GM12865 (cell line): ENCODE data around the gene ORM2.

Experiments used
- DNase-seq: peaks from one replicate; pipeline ENCODE4 v3.0.0; 2010; ENCODE audit warnings: low read depth
- H3K4me3 ChIP-seq: 2 replicates; pipeline ENCODE4 v1.5.1; 2011; ENCODE audit warnings: mild to moderate bottlenecking, low read depth, low read length, control low read depth
- TF ChIP-seq, protein P1 (sequence below): IDR thresholded peaks from 2 replicates; pipeline ENCODE4 v1.5.1; 2011; ENCODE audit warnings: low read length, control low read depth, low read depth, inconsistent platforms; ENCODE audit not compliant: insufficient read depth; ENCODE audit errors: missing control alignments

ORM2 gene

DNA sequence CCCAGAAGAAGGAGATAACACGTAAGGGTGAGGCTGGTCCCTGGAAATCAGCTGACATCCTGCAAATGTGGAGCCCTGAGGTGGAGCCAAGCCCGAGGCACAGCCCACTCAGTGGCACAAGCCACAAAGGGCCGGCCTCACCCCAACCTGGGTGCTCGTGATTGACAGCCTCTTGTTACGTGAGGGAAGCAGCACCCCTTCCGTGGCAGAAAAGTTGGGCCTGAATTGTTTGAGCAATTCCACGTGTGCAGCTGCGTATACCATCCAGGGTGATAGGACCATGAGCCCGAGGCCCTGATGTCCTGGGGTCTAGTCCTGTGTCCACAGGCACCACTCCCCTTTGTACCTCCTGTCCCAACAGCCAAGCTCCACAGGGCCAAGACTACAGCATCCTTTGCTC, 4.8 kb downstream of the ORM2 start:
- H3K4me3 ChIP-seq = no peak overlapping the region
- no peak for DNase-seq
- TF ChIP-seq, protein P1, sequence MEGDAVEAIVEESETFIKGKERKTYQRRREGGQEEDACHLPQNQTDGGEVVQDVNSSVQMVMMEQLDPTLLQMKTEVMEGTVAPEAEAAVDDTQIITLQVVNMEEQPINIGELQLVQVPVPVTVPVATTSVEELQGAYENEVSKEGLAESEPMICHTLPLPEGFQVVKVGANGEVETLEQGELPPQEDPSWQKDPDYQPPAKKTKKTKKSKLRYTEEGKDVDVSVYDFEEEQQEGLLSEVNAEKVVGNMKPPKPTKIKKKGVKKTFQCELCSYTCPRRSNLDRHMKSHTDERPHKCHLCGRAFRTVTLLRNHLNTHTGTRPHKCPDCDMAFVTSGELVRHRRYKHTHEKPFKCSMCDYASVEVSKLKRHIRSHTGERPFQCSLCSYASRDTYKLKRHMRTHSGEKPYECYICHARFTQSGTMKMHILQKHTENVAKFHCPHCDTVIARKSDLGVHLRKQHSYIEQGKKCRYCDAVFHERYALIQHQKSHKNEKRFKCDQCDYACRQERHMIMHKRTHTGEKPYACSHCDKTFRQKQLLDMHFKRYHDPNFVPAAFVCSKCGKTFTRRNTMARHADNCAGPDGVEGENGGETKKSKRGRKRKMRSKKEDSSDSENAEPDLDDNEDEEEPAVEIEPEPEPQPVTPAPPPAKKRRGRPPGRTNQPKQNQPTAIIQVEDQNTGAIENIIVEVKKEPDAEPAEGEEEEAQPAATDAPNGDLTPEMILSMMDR = no peak

DNA sequence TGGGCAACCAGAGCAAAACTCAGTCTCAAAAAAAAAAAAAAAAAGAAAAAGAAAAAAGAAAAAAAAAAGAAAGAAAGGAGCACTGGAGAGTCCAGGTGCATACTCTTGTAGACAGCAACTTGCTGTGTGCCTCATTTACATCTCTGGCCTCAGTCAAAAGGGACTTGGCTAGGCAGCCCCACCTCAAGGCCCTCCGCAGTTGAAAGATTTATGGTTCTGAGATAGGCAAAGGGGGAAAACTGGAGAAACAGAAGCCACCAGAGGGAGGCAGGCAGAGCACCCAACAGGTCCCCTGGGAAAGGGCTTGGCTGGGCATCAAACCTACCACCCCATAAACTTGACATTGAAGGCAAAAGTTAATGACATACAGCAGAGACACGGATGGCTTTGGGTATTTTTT, 6.1 kb downstream of the ORM2 start:
- no peak for DNase-seq

DNA sequence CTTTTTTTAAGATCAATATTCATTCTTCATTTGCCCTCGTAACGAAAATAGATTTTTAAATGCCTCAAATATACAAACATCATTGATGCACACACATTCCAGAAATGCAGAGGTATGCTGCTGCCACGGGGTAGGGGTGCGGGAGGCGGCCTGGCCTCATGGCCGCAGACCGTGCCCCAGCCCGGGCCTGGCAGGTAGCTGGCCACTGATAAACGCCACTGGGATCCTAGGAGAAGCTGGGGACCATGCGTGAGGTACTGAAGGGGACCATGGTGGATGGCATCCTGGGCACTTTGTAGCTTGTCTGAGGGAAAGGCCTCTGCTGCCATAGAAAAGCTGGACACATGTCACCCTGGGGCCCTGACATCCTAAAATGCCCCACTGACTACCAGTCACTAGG, 6.5 kb downstream of the ORM2 start:
- DNase-seq = no peak
- TF ChIP-seq, protein P1 = no peak
- H3K4me3 ChIP-seq = no peak overlapping the region

More for the DNA sequence above, 6.1 kb downstream of the ORM2 start:
- TF ChIP-seq, protein P1 = no peak
- no peak overlapping the region for H3K4me3 ChIP-seq

DNA sequence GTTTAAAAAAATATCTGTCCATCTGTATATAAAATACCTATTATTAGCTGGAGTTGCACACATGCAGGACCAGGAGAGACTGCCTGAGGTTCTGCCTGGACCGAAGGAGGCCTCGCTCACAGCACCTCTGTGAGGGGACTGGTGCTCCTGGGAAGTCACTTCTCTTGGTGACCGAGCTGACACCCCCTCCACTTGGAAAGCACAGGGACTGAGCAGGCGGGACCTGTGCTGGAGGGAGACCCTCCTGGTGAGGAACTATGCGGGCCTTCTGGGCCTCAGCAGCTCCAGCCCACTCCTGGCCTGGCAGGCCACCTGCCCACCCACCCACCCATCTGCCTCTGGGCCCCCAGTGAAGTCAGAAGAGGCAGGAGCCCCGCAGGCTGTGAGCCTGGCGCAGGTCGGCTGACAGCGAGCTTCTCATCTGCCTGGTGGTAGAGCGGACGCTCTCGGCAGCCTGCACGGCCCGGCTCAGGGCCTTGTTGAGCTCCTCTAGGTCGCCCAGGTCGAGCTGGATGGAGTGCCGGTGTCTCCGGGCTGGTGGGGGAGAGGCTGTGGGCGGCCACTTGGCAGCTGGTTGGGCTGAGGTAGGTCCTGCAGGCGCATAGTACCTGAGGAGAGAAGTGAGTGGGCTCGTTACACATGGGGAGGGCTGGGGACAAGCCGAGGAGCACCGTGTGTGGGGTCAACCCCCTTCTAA, 7.2 kb downstream of the ORM2 start:
- TF ChIP-seq, protein P1 = no peak
- H3K4me3 ChIP-seq = no peak overlapping the region
- no peak for DNase-seq

DNA sequence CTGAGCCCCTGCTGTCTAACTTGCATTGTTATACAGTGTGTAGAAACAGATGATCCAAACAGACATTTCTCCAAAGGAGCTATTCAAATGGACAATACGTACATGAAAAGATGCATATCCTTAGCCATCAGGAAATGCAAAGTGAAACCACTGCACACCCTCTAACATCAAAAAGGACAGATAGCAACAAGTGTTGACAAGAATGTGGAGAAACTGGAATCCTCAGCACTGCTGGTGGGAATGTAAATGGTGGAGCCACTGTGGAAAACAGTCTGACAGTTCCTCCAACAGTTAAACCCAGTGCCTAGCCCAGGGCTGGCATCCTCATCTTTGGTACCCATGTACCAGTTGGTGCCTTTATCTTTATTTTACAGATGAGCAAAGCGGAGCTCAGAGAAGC, 8.5 kb downstream of the ORM2 start:
- no peak overlapping the region for H3K4me3 ChIP-seq
- TF ChIP-seq, protein P1 = no peak
- DNase-seq = no peak

DNA sequence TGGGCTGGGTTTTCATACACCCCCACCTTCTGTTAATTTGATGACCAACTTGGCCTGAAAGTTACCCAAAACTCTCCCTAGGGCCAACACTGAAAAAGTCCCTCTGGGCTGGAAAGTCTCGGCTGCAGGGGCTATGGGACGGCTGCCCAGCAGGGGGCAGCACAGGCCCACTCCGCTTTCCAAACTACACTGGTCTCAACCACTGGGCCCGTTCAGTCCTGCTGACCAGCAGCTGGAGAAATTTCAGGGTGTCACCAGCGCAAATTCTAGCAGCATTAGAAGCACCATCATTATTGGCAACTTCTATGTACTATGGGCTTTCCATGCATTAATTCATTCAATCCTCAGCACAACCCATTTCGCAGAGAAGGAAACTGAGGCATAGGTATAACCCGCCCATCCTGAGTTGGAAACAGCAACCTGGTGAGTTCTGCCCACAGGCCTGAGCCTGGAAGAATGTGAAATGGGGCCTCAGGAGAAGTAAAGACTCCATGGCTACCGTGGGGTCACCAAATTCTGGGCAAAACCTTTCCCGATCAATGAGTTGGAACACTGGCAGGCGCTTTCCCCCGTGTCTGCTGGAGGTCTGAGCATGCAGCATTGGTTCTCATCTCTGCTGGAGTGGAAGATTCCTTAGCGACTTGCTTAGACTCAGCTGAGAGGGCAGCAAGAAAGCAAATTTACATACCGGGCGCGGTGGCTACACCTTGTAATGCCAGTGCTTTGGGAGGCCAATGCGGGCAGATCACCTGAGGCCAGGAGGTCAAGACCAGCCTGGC, 9.7 kb downstream of the ORM2 start:
- DNase-seq = peak; percentile 71
- TF ChIP-seq, protein P1 = peak; percentile 89
- H3K4me3 ChIP-seq = no peak overlapping the region
